Large intestine (tissue), 12 donors: Measurements from ENCODE around the gene OR2C3. TPM values are rescaled to one million over a fixed set of nuclear protein-coding genes. Genes with fewer than 3 reads are reported as not detected.

ENCODE experiments used
- DNase-seq, 2 donors: peaks; one replicate each; pipeline versions ENCODE4 v3.0.0 to v3.0.0-alpha.2; 2013
- H3K27ac ChIP-seq: one replicate; pipeline ENCODE4 v1.5.1; 2013; ENCODE audit warnings: low read length
- H3K27me3 ChIP-seq: 2 replicates; pipeline ENCODE4 v1.6.1; 2013; ENCODE audit warnings: low read length; ENCODE audit not compliant: control insufficient read depth, insufficient read depth
- H3K36me3 ChIP-seq: 2 replicates; pipeline ENCODE4 v1.6.1; 2013; ENCODE audit warnings: low read length; ENCODE audit not compliant: control insufficient read depth, insufficient read depth
- H3K4me1 ChIP-seq: one replicate; pipeline ENCODE4 v1.6.1; 2013; ENCODE audit warnings: low read length; ENCODE audit not compliant: control insufficient read depth, insufficient read depth
- H3K4me3 ChIP-seq: one replicate; pipeline ENCODE4 v1.5.1; 2013; ENCODE audit warnings: low read length
- H3K9me3 ChIP-seq: one replicate; pipeline ENCODE4 v1.6.1; 2013; ENCODE audit warnings: mild to moderate bottlenecking, low read depth, low read length, moderate library complexity; ENCODE audit not compliant: control insufficient read depth
- WGBS: methylation state at CpG from one replicate; pipeline ENCODE4 v1.1.5; 2013; ENCODE audit warnings: low lambda C conversion rate; ENCODE audit not compliant: insufficient coverage; 5-methylcytosine and 5-hydroxymethylcytosine counted together
- long read RNA-seq, 11 donors: transcript quantifications; one replicate each; lab custom pipeline, GENCODE V29; 2026
- polyA plus RNA-seq: library from polyadenylated mRNA; unstranded; fragments of 120-200 nt; gene quantifications from one replicate; pipeline ENCODE4 v1.2.1, GENCODE V29; 2013

The OR2C3 gene
- 0.10 TPM for polyA plus RNA-seq
- long read RNA-seq, donor 1, result 0 reads
- long read RNA-seq, donor 2, result 0 reads
- long read RNA-seq, donor 3, result 0 reads
- long read RNA-seq, donor 4, result 0 reads
- long read RNA-seq, donor 5, result 0 reads
- long read RNA-seq, donor 6, result 0 reads
- long read RNA-seq, donor 7, result 0 reads
- long read RNA-seq, donor 8, result 0 reads
- long read RNA-seq, donor 9, result 0 reads
- long read RNA-seq, donor 10, result 0 reads
- long read RNA-seq, donor 11, result 0 reads

- no peaks in the 10 kb centered on the region for H3K4me1 ChIP-seq
- DNase-seq, result no peak
- no peaks in the 10 kb centered on the region for H3K9me3 ChIP-seq
- WGBS, result 94% methylated on average over 2 of the region's 2 CpGs
- no peak within 1 kb of the TSS for H3K4me3 ChIP-seq
- no peak within 1 kb of the TSS for H3K27ac ChIP-seq
- no peaks in the 10 kb centered on the region for H3K36me3 ChIP-seq
- no peaks in the 10 kb centered on the region for H3K27me3 ChIP-seq
Measured at GRCh38 chr1:247536340-247536739, at the start of gene OR2C3. OR2C3 (minus strand) TSS chr1:247536440; CDS start chr1:247532511, 3,929 bp downstream.

DNA sequence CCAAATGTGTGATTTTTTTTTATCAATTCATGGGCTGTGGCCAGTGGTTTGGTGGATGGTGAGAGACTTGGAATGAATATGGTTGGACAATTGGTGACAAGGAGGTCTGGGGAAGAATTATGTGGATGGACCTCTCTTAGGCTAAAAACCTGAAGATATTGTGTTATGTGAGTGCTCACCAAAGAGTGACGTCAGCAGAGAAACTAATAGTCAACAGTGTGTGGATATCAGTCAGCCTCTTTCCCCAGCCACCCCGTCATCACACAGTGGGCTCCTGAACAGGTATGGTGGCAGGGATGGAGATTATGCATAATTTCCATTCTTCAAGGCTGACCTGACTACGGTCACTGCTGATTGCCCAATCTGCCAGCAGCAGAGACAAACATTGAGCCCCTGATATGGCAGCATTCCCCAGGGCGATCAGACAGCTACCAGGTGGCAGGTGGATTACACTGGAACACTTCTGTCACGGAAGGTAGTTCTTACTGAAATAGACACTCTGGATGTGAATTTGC is 42.8 kb upstream of the OR2C3 start:
- Histone ChIP-seq H3K9me3 (no peaks in the 10 kb centered on the region), H3K27me3 (no peaks in the 10 kb centered on the region), H3K36me3 (no peaks in the 10 kb centered on the region), H3K4me1 (no peaks in the 10 kb centered on the region), H3K4me3 (no peak overlapping the region), H3K27ac (no peak overlapping the region)
- WGBS, result no CpG with 5 or more reads among the region's 5 CpGs
- no peak for DNase-seq

- no peak for DNase-seq
- Histone ChIP-seq H3K36me3 (no peaks in the 10 kb centered on the region), H3K4me3 (no peak overlapping the region), H3K27me3 (no peaks in the 10 kb centered on the region), H3K9me3 (no peaks in the 10 kb centered on the region), H3K4me1 (no peaks in the 10 kb centered on the region), H3K27ac (no peak overlapping the region)
- 88% methylated on average over 1 of the region's 3 CpGs for WGBS
Measured at GRCh38 chr1:247576514-247576913, 40.3 kb upstream of the OR2C3 start.

- no peak for DNase-seq
- Histone ChIP-seq H3K4me1 (no peaks in the 10 kb centered on the region), H3K36me3 (no peaks in the 10 kb centered on the region), H3K27me3 (no peaks in the 10 kb centered on the region), H3K9me3 (no peaks in the 10 kb centered on the region), H3K27ac (no peak overlapping the region), H3K4me3 (no peak overlapping the region)
Measured at GRCh38 chr1:247574664-247575063, 38.4 kb upstream of the OR2C3 start.

DNA sequence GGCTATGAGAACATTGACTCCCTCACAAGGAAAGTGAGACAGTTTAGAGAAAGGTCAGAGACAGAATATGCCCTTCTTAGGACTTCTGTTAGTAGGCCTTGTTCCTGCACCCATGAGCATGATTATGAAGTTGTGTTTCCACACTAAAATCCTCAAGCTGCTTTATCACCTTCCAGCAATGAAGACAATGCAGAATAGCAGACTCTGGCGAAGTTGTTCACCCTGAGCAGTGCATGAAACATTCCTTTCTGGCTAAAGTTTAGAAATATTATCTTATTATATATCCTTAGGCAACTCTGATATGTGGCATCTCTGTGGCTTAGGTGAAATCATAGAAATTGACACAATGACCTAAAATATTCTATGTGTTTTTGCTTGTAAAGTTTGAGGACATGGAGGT is 38.0 kb upstream of the OR2C3 start:
- Histone ChIP-seq H3K36me3 (no peaks in the 10 kb centered on the region), H3K4me1 (no peaks in the 10 kb centered on the region), H3K9me3 (no peaks in the 10 kb centered on the region), H3K27me3 (no peaks in the 10 kb centered on the region), H3K4me3 (no peak overlapping the region), H3K27ac (no peak overlapping the region)
- WGBS, result no CpG with 5 or more reads among the region's 1 CpG
- DNase-seq, result no peak

GRCh38 chr1:247562198-247562597 is 26.0 kb upstream of the OR2C3 start:
- Histone ChIP-seq H3K4me3 (no peak overlapping the region), H3K9me3 (no peaks in the 10 kb centered on the region), H3K36me3 (no peaks in the 10 kb centered on the region), H3K4me1 (no peaks in the 10 kb centered on the region), H3K27ac (no peak overlapping the region), H3K27me3 (no peaks in the 10 kb centered on the region)
- DNase-seq, result no peak
- no CpG with 5 or more reads among the region's 9 CpGs for WGBS

DNA sequence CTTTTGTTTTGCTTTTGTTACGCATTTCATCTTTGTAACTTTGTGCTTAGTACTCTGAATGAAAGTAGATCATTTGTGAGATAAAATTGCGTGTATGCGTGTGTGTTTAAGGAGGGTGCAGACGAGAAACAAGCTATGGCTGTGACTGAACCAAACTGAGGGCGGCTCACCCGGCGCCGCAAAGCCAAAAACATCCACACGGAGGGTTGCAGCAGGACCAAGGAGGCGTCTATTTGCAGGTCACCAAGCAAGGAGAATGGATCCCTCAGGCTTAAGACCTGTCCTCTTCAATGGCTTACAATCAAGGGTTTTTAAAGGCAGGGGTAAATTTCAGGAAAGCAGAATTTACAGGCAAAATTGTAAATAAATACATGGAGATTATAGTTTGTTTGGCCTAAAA is 25.5 kb upstream of the OR2C3 start:
- Histone ChIP-seq H3K27me3 (no peaks in the 10 kb centered on the region), H3K9me3 (no peaks in the 10 kb centered on the region), H3K4me1 (no peaks in the 10 kb centered on the region), H3K4me3 (no peak overlapping the region), H3K27ac (no peak overlapping the region), H3K36me3 (no peaks in the 10 kb centered on the region)
- WGBS, result no CpG with 5 or more reads among the region's 10 CpGs
- DNase-seq, result no peak

DNA sequence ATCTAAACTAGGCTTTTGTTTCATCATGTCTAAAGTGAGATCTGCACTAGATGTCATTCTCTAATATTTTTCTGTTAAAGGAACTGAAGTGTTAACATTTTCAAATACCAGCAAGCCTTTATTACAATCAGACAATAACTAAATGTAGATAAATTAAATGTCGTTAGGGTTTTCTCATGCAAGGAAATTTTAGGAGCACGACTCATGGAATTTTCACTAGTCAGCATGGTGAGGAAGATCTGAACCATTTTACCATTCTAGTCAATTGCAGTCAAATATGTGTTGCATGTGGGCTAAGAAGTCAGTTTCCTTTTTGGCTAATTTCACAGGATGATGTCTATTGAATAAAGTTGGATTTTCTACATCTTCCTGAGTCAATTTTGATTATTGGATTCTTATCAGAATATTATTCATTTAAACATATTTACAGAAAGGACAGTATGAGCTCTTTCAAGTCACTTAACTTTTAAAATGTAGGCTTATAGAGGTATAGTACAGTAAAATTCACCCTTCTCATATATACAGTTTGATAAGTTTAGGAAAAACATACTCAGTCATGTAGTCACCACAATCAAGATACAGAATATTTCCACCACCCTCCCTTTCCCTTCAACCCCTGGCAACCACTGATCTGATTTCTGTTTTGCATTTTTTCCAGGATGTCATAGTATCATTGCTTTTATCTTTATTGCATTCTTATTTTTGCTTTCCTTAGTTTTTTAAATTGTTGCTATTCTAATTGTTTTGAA is 21.9 kb upstream of the OR2C3 start:
- H3K27me3 ChIP-seq, result no peaks in the 10 kb centered on the region
- 100% methylated on average over 1 of the region's 2 CpGs for WGBS
- H3K9me3 ChIP-seq, result no peaks in the 10 kb centered on the region
- H3K36me3 ChIP-seq, result no peaks in the 10 kb centered on the region
- H3K4me1 ChIP-seq, result no peaks in the 10 kb centered on the region
- H3K4me3 ChIP-seq, result no peak overlapping the region
- no peak overlapping the region for H3K27ac ChIP-seq
- no peak for DNase-seq

DNA sequence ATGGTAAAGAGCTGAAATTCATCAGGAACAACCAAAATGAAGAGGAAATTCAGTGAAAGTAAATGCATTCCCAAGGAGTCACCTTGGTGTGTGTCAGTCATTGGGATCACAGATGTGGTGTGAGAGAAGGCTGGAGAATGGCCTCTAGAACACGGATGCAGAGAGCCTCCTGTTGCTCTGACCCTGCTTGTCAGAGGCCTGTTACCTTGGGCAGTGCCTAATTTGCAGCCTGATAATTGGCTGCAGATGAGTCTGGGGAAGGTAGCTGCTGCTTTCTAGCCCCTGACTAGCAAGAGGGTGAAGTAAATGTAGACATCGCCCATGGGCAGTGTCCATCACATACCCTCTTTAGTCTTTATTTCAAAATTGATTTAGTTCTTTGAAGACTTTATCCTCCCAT is 16.0 kb upstream of the OR2C3 start:
- H3K9me3 ChIP-seq, result no peaks in the 10 kb centered on the region
- H3K27me3 ChIP-seq, result no peaks in the 10 kb centered on the region
- no peak overlapping the region for H3K4me3 ChIP-seq
- 100% methylated on average over 1 of the region's 2 CpGs for WGBS
- no peaks in the 10 kb centered on the region for H3K4me1 ChIP-seq
- no peak overlapping the region for H3K27ac ChIP-seq
- no peak for DNase-seq
- H3K36me3 ChIP-seq, result no peaks in the 10 kb centered on the region

GRCh38 chr1:247551721-247552120 is 15.5 kb upstream of the OR2C3 start:
- Histone ChIP-seq H3K4me3 (no peak overlapping the region), H3K27me3 (no peaks in the 10 kb centered on the region), H3K4me1 (no peaks in the 10 kb centered on the region), H3K27ac (no peak overlapping the region), H3K36me3 (no peaks in the 10 kb centered on the region), H3K9me3 (no peaks in the 10 kb centered on the region)
- no peak for DNase-seq
- WGBS, result no CpG with 5 or more reads among the region's 1 CpG

- WGBS, result 86% methylated on average over 4 of the region's 13 CpGs
- no peaks in the 10 kb centered on the region for H3K36me3 ChIP-seq
- H3K27me3 ChIP-seq, result no peaks in the 10 kb centered on the region
- no peaks in the 10 kb centered on the region for H3K4me1 ChIP-seq
- H3K4me3 ChIP-seq, result no peak within 1 kb of the TSS
- H3K27ac ChIP-seq, result no peak within 1 kb of the TSS
- no peaks in the 10 kb centered on the region for H3K9me3 ChIP-seq
- no peak for DNase-seq
Measured at GRCh38 chr1:247548769-247549182, 12.5 kb upstream of the OR2C3 start, which contains the start of gene GCSAML. GCSAML (plus strand) TSS chr1:247549134; CDS start chr1:247549192, 58 bp downstream.
